ENCODE results near the gene MSANTD2. TPM values are rescaled to one million over a fixed set of nuclear protein-coding genes. Genes with fewer than 3 reads are reported as not detected.

MSANTD2 gene
- total and polyA plus RNA-seq, 2 experiments from 2014 or later, result 18.7 to 34.4 TPM

DNA sequence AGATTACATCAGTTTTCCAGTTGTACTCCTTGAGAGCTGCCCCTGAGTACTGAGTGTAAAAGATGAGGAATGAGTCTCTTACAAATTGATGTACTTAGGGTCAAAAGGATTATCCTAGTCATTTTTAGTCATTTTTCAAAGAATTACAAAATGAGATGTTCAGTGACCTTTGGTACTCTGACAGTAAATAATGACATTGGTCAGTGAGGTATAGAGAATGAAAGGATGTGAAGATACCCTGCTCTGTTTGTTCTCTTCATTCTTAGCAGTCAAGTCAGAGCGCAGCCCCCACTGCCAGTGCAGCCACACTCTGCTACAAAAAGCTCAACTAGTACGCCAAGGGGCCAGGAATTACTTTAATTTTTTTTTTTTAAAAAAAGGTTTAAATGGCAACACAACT is 34.0 kb downstream of the MSANTD2 start:
- Histone ChIP-seq H3K27me3 (ENCODE audit: insufficient read depth) (peaks cover 19% of the 10 kb centered on the region), H3K4me2 (no peak overlapping the region), H3F3A (replicated peaks; ENCODE audit: low read depth) (0 out of 2 replicates have a peak, but pooled peaks cover 3% of the 10 kb centered on the region), H3K4me1 (ENCODE audit: insufficient read depth) (peaks cover 7% of the 10 kb centered on the region; the same call in 1 of the 2 replicates), H3K36me3 (ENCODE audit: insufficient read depth) (peaks cover 9% of the 10 kb centered on the region; the same call in 1 of the 2 replicates), H2AFZ (no peak overlapping the region), H3K79me2 (replicated peaks; ENCODE audit: insufficient read depth) (no peaks in the 10 kb centered on the region), H3K27ac (ENCODE audit: low read depth) (no peak overlapping the region), H4K20me1 (replicated peaks; ENCODE audit: insufficient read depth) (peaks cover 28% of the 10 kb centered on the region), H3K9me2 (ENCODE audit: insufficient read depth) (no peaks in the 10 kb centered on the region), H3K4me3 (no peak overlapping the region)
- Mint-ChIP-seq H3K27me3 (ENCODE audit: insufficient read depth, low read depth, poor library complexity) (peaks cover 20% of the 10 kb centered on the region), H3K36me3 (ENCODE audit: low read depth) (peaks cover 35% of the 10 kb centered on the region), H3K9me3 (no peaks in the 10 kb centered on the region; the same call in 2 of the 3 replicates), H3K4me1 (peaks cover 17% of the 10 kb centered on the region; the same call in 2 of the 3 replicates), H3K27ac (no peak overlapping the region), H3K4me3 (no peak overlapping the region)
- DNase-seq (ENCODE audit: low spot score) (no peak), ATAC-seq (no peak)
- TF ChIP-seq NANOG (IDR thresholded peaks at IDR 0.05; ENCODE audit: borderline replicate concordance) (no peak), ZNF114 (CRISPR knock-in tag; IDR thresholded peaks at IDR 0.05) (no peak), REST (IDR thresholded peaks at IDR 0.05; ENCODE audit: unreplicated experiment) (no peak), EZH2phosphoT487 (IDR thresholded peaks at IDR 0.05; ENCODE audit: unreplicated experiment) (no peak), CREB1 (CRISPR knock-in tag; IDR thresholded peaks at IDR 0.05; ENCODE audit: low read depth) (no peak), STAT1 (IDR thresholded peaks at IDR 0.05; ENCODE audit: unreplicated experiment) (no peak), EZH2 (IDR thresholded peaks at IDR 0.05; ENCODE audit: low read depth, unreplicated experiment) (no peak), POLR2AphosphoS5 (IDR thresholded peaks at IDR 0.05; ENCODE audit: low read depth) (no peak), JUNB (IDR thresholded peaks at IDR 0.05; ENCODE audit: unreplicated experiment) (no peak), ZNF331 (CRISPR knock-in tag; IDR thresholded peaks at IDR 0.05; ENCODE audit: low read depth) (no peak)
- TF ChIP-seq, protein P1, sequence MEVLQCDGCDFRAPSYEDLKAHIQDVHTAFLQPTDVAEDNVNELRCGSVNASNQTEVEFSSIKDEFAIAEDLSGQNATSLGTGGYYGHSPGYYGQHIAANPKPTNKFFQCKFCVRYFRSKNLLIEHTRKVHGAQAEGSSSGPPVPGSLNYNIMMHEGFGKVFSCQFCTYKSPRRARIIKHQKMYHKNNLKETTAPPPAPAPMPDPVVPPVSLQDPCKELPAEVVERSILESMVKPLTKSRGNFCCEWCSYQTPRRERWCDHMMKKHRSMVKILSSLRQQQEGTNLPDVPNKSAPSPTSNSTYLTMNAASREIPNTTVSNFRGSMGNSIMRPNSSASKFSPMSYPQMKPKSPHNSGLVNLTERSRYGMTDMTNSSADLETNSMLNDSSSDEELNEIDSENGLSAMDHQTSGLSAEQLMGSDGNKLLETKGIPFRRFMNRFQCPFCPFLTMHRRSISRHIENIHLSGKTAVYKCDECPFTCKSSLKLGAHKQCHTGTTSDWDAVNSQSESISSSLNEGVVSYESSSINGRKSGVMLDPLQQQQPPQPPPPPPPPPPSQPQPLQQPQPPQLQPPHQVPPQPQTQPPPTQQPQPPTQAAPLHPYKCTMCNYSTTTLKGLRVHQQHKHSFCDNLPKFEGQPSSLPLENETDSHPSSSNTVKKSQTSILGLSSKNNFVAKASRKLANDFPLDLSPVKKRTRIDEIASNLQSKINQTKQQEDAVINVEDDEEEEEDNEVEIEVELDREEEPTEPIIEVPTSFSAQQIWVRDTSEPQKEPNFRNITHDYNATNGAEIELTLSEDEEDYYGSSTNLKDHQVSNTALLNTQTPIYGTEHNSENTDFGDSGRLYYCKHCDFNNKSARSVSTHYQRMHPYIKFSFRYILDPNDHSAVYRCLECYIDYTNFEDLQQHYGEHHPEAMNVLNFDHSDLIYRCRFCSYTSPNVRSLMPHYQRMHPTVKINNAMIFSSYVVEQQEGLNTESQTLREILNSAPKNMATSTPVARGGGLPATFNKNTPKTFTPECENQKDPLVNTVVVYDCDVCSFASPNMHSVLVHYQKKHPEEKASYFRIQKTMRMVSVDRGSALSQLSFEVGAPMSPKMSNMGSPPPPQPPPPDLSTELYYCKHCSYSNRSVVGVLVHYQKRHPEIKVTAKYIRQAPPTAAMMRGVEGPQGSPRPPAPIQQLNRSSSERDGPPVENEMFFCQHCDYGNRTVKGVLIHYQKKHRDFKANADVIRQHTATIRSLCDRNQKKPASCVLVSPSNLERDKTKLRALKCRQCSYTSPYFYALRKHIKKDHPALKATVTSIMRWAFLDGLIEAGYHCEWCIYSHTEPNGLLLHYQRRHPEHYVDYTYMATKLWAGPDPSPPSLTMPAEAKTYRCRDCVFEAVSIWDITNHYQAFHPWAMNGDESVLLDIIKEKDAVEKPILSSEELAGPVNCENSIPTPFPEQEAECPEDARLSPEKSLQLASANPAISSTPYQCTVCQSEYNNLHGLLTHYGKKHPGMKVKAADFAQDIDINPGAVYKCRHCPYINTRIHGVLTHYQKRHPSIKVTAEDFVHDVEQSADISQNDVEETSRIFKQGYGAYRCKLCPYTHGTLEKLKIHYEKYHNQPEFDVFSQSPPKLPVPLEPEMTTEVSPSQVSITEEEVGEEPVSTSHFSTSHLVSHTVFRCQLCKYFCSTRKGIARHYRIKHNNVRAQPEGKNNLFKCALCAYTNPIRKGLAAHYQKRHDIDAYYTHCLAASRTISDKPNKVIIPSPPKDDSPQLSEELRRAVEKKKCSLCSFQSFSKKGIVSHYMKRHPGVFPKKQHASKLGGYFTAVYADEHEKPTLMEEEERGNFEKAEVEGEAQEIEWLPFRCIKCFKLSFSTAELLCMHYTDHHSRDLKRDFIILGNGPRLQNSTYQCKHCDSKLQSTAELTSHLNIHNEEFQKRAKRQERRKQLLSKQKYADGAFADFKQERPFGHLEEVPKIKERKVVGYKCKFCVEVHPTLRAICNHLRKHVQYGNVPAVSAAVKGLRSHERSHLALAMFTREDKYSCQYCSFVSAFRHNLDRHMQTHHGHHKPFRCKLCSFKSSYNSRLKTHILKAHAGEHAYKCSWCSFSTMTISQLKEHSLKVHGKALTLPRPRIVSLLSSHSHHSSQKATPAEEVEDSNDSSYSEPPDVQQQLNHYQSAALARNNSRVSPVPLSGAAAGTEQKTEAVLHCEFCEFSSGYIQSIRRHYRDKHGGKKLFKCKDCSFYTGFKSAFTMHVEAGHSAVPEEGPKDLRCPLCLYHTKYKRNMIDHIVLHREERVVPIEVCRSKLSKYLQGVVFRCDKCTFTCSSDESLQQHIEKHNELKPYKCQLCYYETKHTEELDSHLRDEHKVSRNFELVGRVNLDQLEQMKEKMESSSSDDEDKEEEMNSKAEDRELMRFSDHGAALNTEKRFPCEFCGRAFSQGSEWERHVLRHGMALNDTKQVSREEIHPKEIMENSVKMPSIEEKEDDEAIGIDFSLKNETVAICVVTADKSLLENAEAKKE (CRISPR knock-in tag; IDR thresholded peaks at IDR 0.05), result no peak
- TF ChIP-seq, protein P2, sequence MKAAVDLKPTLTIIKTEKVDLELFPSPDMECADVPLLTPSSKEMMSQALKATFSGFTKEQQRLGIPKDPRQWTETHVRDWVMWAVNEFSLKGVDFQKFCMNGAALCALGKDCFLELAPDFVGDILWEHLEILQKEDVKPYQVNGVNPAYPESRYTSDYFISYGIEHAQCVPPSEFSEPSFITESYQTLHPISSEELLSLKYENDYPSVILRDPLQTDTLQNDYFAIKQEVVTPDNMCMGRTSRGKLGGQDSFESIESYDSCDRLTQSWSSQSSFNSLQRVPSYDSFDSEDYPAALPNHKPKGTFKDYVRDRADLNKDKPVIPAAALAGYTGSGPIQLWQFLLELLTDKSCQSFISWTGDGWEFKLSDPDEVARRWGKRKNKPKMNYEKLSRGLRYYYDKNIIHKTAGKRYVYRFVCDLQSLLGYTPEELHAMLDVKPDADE (IDR thresholded peaks at IDR 0.05), result no peak
- TF ChIP-seq, protein P3, sequence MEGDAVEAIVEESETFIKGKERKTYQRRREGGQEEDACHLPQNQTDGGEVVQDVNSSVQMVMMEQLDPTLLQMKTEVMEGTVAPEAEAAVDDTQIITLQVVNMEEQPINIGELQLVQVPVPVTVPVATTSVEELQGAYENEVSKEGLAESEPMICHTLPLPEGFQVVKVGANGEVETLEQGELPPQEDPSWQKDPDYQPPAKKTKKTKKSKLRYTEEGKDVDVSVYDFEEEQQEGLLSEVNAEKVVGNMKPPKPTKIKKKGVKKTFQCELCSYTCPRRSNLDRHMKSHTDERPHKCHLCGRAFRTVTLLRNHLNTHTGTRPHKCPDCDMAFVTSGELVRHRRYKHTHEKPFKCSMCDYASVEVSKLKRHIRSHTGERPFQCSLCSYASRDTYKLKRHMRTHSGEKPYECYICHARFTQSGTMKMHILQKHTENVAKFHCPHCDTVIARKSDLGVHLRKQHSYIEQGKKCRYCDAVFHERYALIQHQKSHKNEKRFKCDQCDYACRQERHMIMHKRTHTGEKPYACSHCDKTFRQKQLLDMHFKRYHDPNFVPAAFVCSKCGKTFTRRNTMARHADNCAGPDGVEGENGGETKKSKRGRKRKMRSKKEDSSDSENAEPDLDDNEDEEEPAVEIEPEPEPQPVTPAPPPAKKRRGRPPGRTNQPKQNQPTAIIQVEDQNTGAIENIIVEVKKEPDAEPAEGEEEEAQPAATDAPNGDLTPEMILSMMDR (conservative IDR thresholded peaks at IDR 0.05; ENCODE audit: low read depth in 2 of 2), result no peak
